Stimulated activated CD8-positive, alpha-beta memory T cell treated with anti-CD3 and anti-CD28 coated beads, Interleukin-12 subunit alpha, Interleukin-12 subunit beta, amount 100 ng/mL, for 24 hours (primary cell): ENCODE data around the gene GPR137B.

ENCODE experiments used
- DNase-seq: peaks from one replicate; pipeline ENCODE4 v3.0.0-alpha.2; 2020; ENCODE audit errors: extremely low read depth

GPR137B gene

DNA sequence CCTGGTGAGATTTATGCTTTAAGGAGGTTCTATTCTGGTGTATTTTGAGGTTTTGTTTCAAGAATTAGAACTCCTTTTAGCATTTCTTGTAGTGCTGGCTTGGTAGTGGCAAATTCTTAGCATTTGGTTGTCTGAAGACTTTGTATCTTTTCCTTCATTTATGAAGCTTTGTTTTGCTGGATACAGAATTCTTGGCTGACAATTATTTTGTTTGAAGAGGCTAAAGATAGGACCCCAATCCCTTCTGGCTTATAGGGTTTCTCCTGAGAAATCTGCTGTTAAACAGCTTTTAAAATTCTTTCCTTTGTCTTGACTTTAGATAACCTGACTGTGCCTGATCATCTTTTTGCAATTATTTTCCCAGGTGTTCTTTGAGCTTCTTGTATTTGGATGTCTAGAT, 58.6 kb downstream of the GPR137B start:
- DNase-seq: no peak

GRCh38 chr1:236201786-236202185, 59.4 kb downstream of the GPR137B start:
- no peak for DNase-seq

GRCh38 chr1:236204039-236204438, 61.7 kb downstream of the GPR137B start:
- DNase-seq: no peak

GRCh38 chr1:236204656-236205055, 62.3 kb downstream of the GPR137B start:
- no peak for DNase-seq

DNA sequence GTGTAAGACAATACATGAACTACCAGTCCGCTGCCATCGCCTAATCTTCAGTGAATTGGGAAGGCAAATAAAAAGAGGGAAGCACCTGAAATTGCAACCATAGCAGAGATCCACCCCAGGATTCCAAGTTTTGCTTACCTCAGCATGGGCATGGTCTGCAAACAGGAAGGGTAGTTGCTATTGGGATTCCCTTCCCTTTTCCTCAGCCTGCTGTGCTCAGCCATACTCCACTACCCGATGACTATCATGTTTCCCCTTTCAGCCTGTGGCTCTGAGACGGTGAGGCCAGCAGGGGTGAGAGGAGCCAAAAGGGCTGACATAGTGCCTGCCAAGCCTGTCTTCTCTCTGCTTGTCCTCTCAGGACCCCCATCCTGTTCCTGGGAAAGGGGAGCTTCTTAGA, 64.2 kb downstream of the GPR137B start:
- no peak for DNase-seq

DNA sequence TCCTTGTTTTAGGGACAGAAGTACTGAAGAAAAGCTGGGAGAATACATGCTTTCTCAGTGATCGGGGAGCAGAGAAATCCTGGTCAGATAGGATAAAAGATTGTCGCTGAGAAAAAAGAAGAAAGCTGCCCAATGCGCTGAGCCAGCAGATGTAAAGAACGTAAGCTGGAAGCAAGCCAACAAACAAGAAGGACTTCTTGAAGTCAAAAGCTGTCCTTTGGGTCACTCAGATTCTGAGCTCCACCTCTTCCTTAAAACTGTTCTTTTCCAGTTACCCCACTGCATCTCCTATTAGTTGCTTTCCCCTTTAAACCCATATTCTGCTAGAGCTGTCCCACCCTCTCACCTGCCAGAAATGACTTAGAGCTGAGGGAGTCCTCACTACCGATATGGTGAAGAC, 64.8 kb downstream of the GPR137B start:
- no peak for DNase-seq

GRCh38 chr1:236207569-236207968, 65.2 kb downstream of the GPR137B start:
- no peak for DNase-seq

DNA sequence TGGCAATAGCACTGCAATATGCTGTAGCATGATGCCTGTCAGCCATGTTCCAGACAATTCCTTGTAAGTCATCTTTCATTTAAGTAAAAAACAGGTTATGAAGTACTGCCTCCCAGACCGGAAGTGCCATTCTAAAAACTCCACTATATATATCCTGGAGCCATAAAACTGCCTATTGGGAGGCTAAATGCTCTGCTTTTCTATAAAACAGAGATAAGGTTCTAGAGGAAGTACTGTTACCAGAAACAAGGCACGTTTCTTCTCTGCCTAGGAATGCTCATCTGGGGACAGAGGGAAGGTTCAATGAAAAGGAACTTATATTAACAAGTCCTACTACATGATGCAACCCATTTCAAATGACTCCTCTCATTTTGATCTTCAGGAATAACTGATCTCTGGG, 66.8 kb downstream of the GPR137B start:
- no peak for DNase-seq

DNA sequence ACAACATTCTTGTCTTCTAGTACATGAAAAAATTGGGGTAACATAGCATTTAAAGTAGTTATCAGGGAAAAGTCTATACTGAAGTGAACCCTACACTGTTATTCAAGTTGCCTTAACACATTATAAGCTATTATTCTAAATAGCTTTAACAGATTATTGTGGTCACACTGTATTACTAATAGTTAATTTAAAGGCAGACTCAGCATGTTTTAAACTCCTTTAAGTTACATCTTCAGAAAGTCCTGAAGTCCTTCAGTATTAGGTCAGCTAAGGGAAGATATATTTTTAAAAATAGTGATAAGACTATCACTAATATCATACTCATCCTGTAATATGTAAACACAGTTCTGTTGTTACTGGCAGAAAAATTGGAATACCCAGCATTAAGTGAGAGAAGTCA, 67.4 kb downstream of the GPR137B start:
- no peak for DNase-seq

GRCh38 chr1:236211815-236212214, 69.5 kb downstream of the GPR137B start:
- no peak for DNase-seq

DNA sequence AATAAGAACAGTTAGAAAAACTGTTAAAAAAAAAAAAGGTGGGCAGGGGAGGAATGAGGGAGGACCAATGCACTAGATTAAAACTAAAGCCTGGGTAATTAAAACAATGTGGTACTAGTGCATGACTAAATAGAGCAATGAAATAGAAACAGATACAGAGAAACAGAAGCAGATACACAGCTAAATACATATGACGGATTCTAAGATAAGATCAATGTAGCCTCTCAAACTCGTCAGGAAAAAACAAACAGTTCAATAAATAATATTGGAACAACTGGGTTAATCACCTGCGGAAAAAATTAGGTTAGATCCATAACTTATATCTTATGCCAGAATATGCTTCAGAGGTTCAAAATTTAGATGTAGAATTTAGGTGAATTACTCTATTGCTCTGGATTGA, 71.2 kb downstream of the GPR137B start:
- no peak for DNase-seq

DNA sequence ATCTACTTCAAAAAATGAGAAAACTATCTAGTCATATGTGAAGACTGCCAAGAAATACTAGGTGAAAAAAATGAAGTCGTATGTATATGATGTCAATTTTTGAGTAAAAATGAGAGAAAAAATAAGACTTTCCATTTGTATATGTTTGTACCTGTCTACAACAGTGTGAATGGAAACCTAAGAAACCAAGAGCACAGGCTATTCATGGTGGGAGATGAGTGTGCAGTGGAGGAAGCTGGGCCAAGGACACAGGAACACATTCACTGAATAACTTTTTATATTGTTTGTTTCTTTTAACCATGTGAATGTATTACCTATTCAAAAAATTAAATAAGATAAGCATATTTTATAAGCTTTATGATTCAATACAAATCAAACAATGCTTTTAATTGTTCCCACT, 72.4 kb downstream of the GPR137B start:
- no peak for DNase-seq

DNA sequence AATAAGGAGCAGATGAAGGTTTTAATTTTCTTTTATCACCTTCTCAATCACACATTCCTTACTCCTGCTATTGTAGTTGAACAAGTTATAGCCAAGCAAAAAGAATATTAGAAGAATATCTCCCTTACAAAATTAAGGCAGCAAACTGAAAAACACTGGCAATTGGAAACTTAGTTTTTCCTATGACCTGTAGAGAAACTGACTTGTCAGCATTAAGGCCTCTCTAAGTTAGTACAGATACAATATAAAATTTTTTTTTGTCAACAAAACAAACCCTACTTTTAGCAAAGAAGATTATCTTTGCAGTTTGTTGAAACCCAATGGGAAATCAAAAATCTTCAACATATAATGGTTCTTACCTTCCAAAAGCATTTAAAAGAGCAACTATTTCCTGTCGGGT, 78.1 kb downstream of the GPR137B start:
- DNase-seq: no peak

- DNase-seq: no peak
Measured at GRCh38 chr1:236222632-236223031, 80.3 kb downstream of the GPR137B start.

DNA sequence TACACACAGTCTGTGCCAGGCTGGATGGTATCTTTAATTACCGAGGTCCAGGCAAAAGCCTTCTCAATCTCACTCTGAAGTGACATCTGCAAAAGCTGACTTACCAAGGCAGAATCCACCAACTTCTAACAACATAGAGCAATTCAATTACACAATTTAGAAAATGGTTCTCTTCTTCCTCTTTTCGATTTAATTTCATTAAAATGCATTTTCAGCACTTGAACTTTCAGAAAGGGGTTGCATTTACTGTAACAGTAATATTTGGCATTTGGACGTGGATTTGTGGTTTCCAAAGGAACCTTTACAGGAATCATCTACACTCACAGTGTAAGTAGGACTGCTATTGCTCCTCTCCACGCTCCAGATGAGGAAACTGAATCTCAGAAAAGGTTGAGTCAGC, 86.1 kb downstream of the GPR137B start:
- no peak for DNase-seq

- DNase-seq: no peak
Measured at GRCh38 chr1:236235116-236235515, 92.8 kb downstream of the GPR137B start.

- DNase-seq: no peak
Measured at GRCh38 chr1:236239092-236239585, 96.8 kb downstream of the GPR137B start.

- DNase-seq: no peak
Measured at GRCh38 chr1:236240675-236241074, 98.3 kb downstream of the GPR137B start.

DNA sequence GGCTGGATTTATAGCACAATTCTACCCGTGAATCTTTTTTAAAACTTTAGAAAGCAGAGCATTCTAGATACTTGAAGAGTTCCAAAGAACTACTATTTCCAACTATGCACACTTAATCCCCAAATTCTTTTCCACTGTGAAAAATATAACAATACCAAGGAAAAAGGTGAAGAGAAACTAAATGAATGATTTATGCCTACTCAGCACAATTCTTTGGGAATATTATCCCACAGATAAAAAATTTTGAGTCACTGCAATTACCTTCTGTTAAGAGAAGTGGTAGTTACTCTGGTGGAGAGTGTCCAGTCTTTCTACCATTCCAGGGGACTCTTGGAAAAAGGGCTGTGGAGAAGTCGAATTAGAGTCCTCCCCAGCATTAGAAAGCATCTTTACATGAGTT, 100.2 kb downstream of the GPR137B start:
- no peak for DNase-seq

DNA sequence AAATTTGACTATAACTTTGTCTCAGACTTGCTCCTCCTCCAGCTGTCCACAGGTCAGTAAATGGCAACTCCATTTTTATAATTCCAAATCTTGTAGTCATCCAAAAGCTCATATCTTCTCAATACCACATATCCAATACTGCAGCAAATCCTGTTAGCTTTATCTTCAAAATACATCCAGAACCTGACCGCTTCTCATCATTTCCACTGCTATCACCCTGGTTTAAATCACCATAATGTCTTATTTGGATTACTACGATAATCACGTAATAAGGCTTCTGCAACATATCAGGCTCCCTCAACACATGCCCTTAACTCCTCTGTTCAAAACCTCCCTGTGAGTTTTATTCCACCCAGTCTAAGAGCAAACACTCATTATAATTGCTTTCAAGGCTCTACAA, 104.9 kb downstream of the GPR137B start:
- no peak for DNase-seq

DNA sequence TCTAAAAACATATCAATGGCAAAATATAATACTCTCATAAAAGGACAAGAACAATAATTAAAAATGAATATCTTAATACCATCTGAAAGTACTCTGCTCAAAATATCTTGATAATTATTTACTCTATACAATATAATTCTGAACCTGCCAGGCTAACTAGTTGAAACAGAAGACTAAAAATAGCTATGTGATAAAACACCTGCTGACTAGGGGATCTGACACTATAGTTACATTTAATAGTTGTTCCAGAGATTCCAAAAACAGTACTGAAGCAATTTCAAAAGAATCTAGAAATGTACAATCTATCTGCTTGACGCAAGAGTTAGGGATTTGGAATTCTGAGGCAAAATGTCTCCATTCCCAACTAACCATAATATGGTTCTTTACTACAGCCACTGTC, 109.2 kb downstream of the GPR137B start:
- DNase-seq: no peak

GRCh38 chr1:236253119-236253518, 110.8 kb downstream of the GPR137B start:
- DNase-seq: no peak

DNA sequence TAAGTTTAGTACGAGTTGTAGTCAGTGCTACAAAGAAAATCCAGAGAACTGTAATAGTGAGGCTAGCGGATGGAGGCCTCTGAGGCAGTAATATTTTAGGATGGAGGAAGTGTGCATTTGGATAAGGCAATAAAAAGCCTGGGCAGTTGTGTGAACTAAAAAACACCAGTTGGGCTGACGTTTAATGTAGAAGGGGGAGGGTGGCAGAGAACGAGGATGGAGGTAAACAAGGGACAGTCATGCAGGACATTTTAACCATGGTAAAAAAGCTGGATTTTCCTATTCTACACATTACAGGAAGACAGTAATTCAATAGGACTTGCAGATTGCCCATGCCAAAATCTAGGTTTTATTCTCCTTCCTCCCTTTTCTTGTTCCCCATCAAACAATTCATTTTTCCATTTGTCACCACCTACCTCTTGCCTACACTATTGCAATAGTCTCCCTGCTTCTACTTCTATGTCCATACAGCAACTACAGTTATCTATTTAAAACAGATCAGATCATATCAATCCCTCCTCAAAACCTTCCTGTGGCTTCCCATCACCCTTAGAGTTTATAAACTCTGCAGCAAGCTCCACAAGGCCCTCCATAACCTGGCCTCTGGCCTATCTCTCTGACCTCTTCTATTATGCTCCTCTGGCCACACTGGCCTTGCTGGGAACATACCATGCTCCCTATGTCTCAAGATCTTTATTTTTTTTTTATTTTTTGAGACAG, 111.7 kb downstream of the GPR137B start:
- no peak for DNase-seq

DNA sequence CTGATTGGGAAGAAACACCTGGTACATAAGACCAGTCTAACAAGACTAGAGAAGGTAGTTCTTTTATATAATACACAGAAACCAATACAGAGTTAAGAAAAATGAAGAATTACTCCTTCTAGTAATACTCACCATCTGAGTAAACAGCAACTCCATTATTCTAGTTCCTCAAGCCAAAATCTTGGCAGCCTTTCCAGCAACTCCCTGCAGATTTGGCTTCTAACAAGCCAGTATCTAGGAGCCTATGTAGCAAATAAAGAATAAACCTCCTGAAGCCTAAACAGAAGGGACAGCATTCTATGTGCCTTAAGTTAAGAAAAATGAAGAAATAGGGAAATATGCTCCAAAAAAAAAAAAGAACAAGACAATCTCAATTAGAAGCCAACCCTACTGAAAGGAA, 114.9 kb downstream of the GPR137B start:
- DNase-seq: no peak
